H1 (cell line): ENCODE results near the gene PRLHR. TPM values are rescaled to one million over a fixed set of nuclear protein-coding genes. Genes with fewer than 3 reads are reported as not detected.

ENCODE experiments used
- CTCF ChIA-PET: fragments of 300-600 bp; sonication (Branson Sonifier 250); formaldehyde crosslinking; loops from one replicate; lab custom pipeline; 2021; ENCODE audit not compliant: partially characterized antibody; lab: Charles Lee
- POLR2A ChIA-PET: fragments of 300-600 bp; sonication (Branson Sonifier 250); formaldehyde crosslinking; loops from one replicate; lab custom pipeline; 2021; ENCODE audit warnings: inconsistent platforms; ENCODE audit not compliant: partially characterized antibody; lab: Charles Lee
- DNase-seq, 2 experiments: peaks; one replicate each; pipeline versions ENCODE4 v3.0.0 to v3.0.0-alpha.2; 2010 to 2022; ENCODE audit warnings: low spot score in 2 of 2, low read depth in 1 of 2, mixed read lengths in 1 of 2
- FAIRE-seq: peaks from 2 replicates; lab custom pipeline; 2011; peaks lifted over from hg19 to GRCh38; lab: Jason Lieb, UNC
- H2AFZ ChIP-seq: 2 replicates; pipeline ENCODE4 v1.8.1; 2012; ENCODE audit warnings: low read length, inconsistent platforms
- H2AK5ac ChIP-seq: 2 replicates; pipeline ENCODE4 v1.6.1; 2013; ENCODE audit warnings: low read depth, low read length
- H2BK120ac ChIP-seq: replicated peaks from 2 replicates; pipeline ENCODE3; 2013; ENCODE audit warnings: low read depth, low read length, inconsistent platforms
- H2BK12ac ChIP-seq: 2 replicates; pipeline ENCODE4 v1.6.1; 2013; ENCODE audit warnings: low read depth, low read length
- H2BK15ac ChIP-seq: 2 replicates; pipeline ENCODE4 v1.6.1; 2013; ENCODE audit warnings: low read length
- H2BK20ac ChIP-seq: 2 replicates; pipeline ENCODE4 v1.6.1; 2013; ENCODE audit warnings: low read length
- H2BK5ac ChIP-seq: 2 replicates; pipeline ENCODE4 v1.6.1; 2013; ENCODE audit warnings: low read depth, low read length
- H3K14ac ChIP-seq: 2 replicates; pipeline ENCODE4 v1.6.1; 2013; ENCODE audit warnings: inconsistent platforms; ENCODE audit not compliant: insufficient read length
- H3K18ac ChIP-seq: 2 replicates; pipeline ENCODE4 v1.6.1; 2013; ENCODE audit warnings: low read length; ENCODE audit errors: extremely low read depth
- H3K23ac ChIP-seq: 2 replicates; pipeline ENCODE4 v1.6.1; 2013; ENCODE audit warnings: inconsistent platforms; ENCODE audit not compliant: insufficient read length
- H3K23me2 ChIP-seq: 2 replicates; pipeline ENCODE4 v1.6.1; 2013; ENCODE audit warnings: low read depth, low read length
- H3K27ac ChIP-seq: 2 replicates; pipeline ENCODE4 v1.6.1; 2011; ENCODE audit warnings: low read depth, low read length, inconsistent platforms
- H3K27me3 ChIP-seq, 4 experiments: replicated peaks in 1 of 4; 1 replicate in 1 of 4; 2 replicates in 3 of 4; pipeline versions ENCODE4 v1.6.1 to v1.8.1; 2011 to 2013; ENCODE audit warnings: low read length in 3 of 4, mild to moderate bottlenecking in 3 of 4, inconsistent platforms in 2 of 4, mixed read lengths in 2 of 4, moderate library complexity in 1 of 4; ENCODE audit not compliant: control insufficient read depth in 3 of 4, insufficient read depth in 3 of 4; ENCODE audit errors: extremely low read depth in 1 of 4
- H3K36me3 ChIP-seq, 4 experiments: 2 replicates each; pipeline versions ENCODE4 v1.6.1 to v1.8.1; 2011 to 2013; ENCODE audit warnings: mild to moderate bottlenecking in 4 of 4, low read length in 3 of 4, moderate library complexity in 2 of 4, control low read depth in 1 of 4, inconsistent platforms in 1 of 4; ENCODE audit not compliant: insufficient read depth in 4 of 4, control insufficient read depth in 2 of 4
- H3K4ac ChIP-seq: replicated peaks from 2 replicates; pipeline ENCODE3; 2013; ENCODE audit warnings: low read length, low read depth, mixed read lengths, inconsistent platforms; ENCODE audit not compliant: insufficient read length
- H3K4me1 ChIP-seq, 4 experiments: replicated peaks in 1 of 4; 1 replicate in 1 of 4; 2 replicates in 3 of 4; pipeline versions ENCODE4 v1.6.1 to v1.8.1; 2011 to 2013; ENCODE audit warnings: low read length in 3 of 4, inconsistent platforms in 2 of 4, mixed read lengths in 1 of 4; ENCODE audit not compliant: insufficient read depth in 4 of 4, control insufficient read depth in 3 of 4
- H3K4me2 ChIP-seq, 2 experiments: 2 replicates each; pipeline versions ENCODE4 v1.6.1 to v1.8.1; 2011 to 2013; ENCODE audit warnings: low read depth in 2 of 2, low read length in 2 of 2, control low read depth in 1 of 2, inconsistent platforms in 1 of 2, mild to moderate bottlenecking in 1 of 2; ENCODE audit not compliant: insufficient read depth in 1 of 2
- H3K4me3 ChIP-seq, 4 experiments: fragments of 200-600, 300-600 bp in 1 of 4; sonication (generic), shearing (Covaris generic), sonication (Bioruptor Twin) in 1 of 4; 2 replicates each; pipeline versions ENCODE4 v1.5.1 to v1.8.1; 2011 to 2016; ENCODE audit warnings: low read length in 4 of 4, low read depth in 3 of 4, control low read depth in 2 of 4, inconsistent platforms in 2 of 4, mild to moderate bottlenecking in 2 of 4, mixed read lengths in 1 of 4, moderate library complexity in 1 of 4; ENCODE audit not compliant: insufficient read depth in 2 of 4; ENCODE audit errors: extremely low read depth in 1 of 4
- H3K56ac ChIP-seq: replicated peaks from 2 replicates; pipeline ENCODE3; 2013; ENCODE audit warnings: low read depth, mild to moderate bottlenecking, mixed read lengths, low read length, inconsistent platforms; ENCODE audit not compliant: insufficient read length
- H3K79me1 ChIP-seq: 2 replicates; pipeline ENCODE4 v1.6.1; 2013; ENCODE audit warnings: low read depth, low read length, control low read depth
- H3K79me2 ChIP-seq, 2 experiments: 2 replicates each; pipeline versions ENCODE4 v1.6.1 to v1.8.1; 2012 to 2013; ENCODE audit warnings: low read length in 2 of 2, mild to moderate bottlenecking in 2 of 2, inconsistent platforms in 1 of 2; ENCODE audit not compliant: insufficient read depth in 2 of 2, control insufficient read depth in 1 of 2
- H3K9ac ChIP-seq, 4 experiments: replicated peaks in 1 of 4; 1 replicate in 1 of 4; 2 replicates in 3 of 4; pipeline versions ENCODE4 v1.6.1 to v1.8.1; 2011 to 2013; ENCODE audit warnings: low read depth in 3 of 4, low read length in 3 of 4, control low read depth in 2 of 4, mild to moderate bottlenecking in 2 of 4, moderate library complexity in 2 of 4, inconsistent platforms in 1 of 4; ENCODE audit errors: extremely low read depth in 1 of 4
- H3K9me3 ChIP-seq, 2 experiments: 2 replicates each; pipeline versions ENCODE4 v1.6.1 to v1.8.1; 2012 to 2013; ENCODE audit warnings: mild to moderate bottlenecking in 2 of 2, moderate library complexity in 2 of 2, control low read depth in 1 of 2, inconsistent platforms in 1 of 2, low read depth in 1 of 2, low read length in 1 of 2, mixed read lengths in 1 of 2; ENCODE audit not compliant: insufficient read depth in 2 of 2
- H4K20me1 ChIP-seq, 2 experiments: replicated peaks in 1 of 2; 2 replicates each; pipeline versions ENCODE3 to v1.8.1; 2011 to 2013; ENCODE audit warnings: inconsistent platforms in 2 of 2, low read length in 2 of 2, mild to moderate bottlenecking in 1 of 2; ENCODE audit not compliant: insufficient read depth in 2 of 2, control insufficient read depth in 1 of 2
- H4K5ac ChIP-seq: 2 replicates; pipeline ENCODE4 v1.6.1; 2013; ENCODE audit warnings: low read length, low read depth, mixed read lengths, inconsistent platforms; ENCODE audit not compliant: insufficient read length
- H4K8ac ChIP-seq: 2 replicates; pipeline ENCODE4 v1.8.0; 2013; ENCODE audit warnings: mild to moderate bottlenecking, moderate library complexity, low read length, inconsistent platforms; ENCODE audit not compliant: insufficient read depth; ENCODE audit errors: extremely low read depth
- H4K91ac ChIP-seq: replicated peaks from 2 replicates; pipeline ENCODE3; 2013; ENCODE audit warnings: low read length, mixed read lengths, inconsistent platforms; ENCODE audit not compliant: insufficient read length
- BACH1 ChIP-seq: IDR thresholded peaks from 2 replicates; pipeline ENCODE4 v1.6.1; 2012; ENCODE audit warnings: low read length, improper control_type of control experiment
- EGR1 ChIP-seq: IDR thresholded peaks from 2 replicates; pipeline ENCODE4 v1.6.1; 2011; ENCODE audit warnings: low read depth, low read length, borderline replicate concordance
- EZH2 ChIP-seq: fragments of 200-600 bp; sonication (generic); IDR thresholded peaks from 2 replicates; pipeline ENCODE4 v1.7.1; 2012; ENCODE audit warnings: low read depth, mild to moderate bottlenecking, moderate library complexity, low read length, inconsistent platforms; ENCODE audit not compliant: severe bottlenecking
- MAFK ChIP-seq: IDR thresholded peaks from 2 replicates; pipeline ENCODE4 v1.6.1; 2012; ENCODE audit warnings: low read depth, mild to moderate bottlenecking, improper control_type of control experiment, low read length
- NANOG ChIP-seq: IDR thresholded peaks from 2 replicates; pipeline ENCODE4 v1.6.1; 2011; ENCODE audit warnings: low read length, low read depth, mild to moderate bottlenecking, inconsistent platforms; ENCODE audit not compliant: insufficient read depth, poor library complexity, severe bottlenecking
- PHF8 ChIP-seq: fragments of 200-600 bp; sonication (generic); conservative IDR thresholded peaks from 2 replicates; pipeline ENCODE4 v1.7.1; 2012; ENCODE audit warnings: low read depth, mild to moderate bottlenecking, inconsistent platforms, low read length, moderate library complexity
- POLR2A ChIP-seq, 2 experiments: IDR thresholded peaks; 1 replicate in 1 of 2; 2 replicates in 1 of 2; pipeline ENCODE4 v1.6.1; 2011; ENCODE audit warnings: low read depth in 2 of 2, low read length in 2 of 2, mild to moderate bottlenecking in 2 of 2; ENCODE audit errors: control extremely low read depth in 1 of 2
- SIX5 ChIP-seq: IDR thresholded peaks from 2 replicates; pipeline ENCODE4 v1.6.1; 2011; ENCODE audit warnings: mild to moderate bottlenecking, low read depth, low read length
- SP2 ChIP-seq: IDR thresholded peaks from 2 replicates; pipeline ENCODE4 v1.6.1; 2012; ENCODE audit warnings: mild to moderate bottlenecking, low read length, inconsistent platforms
- SP4 ChIP-seq: IDR thresholded peaks from 2 replicates; pipeline ENCODE4 v1.6.1; 2012; ENCODE audit warnings: low read length, inconsistent platforms
- SRF ChIP-seq: IDR thresholded peaks from 2 replicates; pipeline ENCODE4 v1.6.1; 2011; ENCODE audit warnings: mild to moderate bottlenecking, low read depth, low read length, moderate library complexity
- TAF1 ChIP-seq: IDR thresholded peaks from 2 replicates; pipeline ENCODE4 v1.6.1; 2011; ENCODE audit warnings: mild to moderate bottlenecking, low read depth, low read length
- USF2 ChIP-seq: IDR thresholded peaks from 2 replicates; pipeline ENCODE4 v1.6.1; 2011; ENCODE audit warnings: low read length, improper control_type of control experiment
- YY1 ChIP-seq: IDR thresholded peaks from 2 replicates; pipeline ENCODE4 v1.6.1; 2011; ENCODE audit warnings: low read depth, mild to moderate bottlenecking, low read length
- WGBS, 2 experiments: shearing (Covaris generic) in 1 of 2; methylation state at CpG; one replicate each; pipeline versions ENCODE4 v1.1.6 to v1.1.7; 2013 to 2015; ENCODE audit warnings: low lambda C conversion rate in 2 of 2, mixed read lengths in 2 of 2, inconsistent platforms in 1 of 2, low coverage in 1 of 2, missing lambda C conversion rate in 1 of 2; ENCODE audit not compliant: insufficient replicate concordance in 2 of 2, insufficient coverage in 1 of 2, insufficient read length in 1 of 2; ENCODE audit errors: extremely low coverage in 1 of 2, missing lambda C conversion rate in 1 of 2; 5-methylcytosine and 5-hydroxymethylcytosine counted together
- polyA plus RNA-seq, 7 experiments: library from polyadenylated mRNA; depleted of rRNA in 3 of 7; stranded (reverse) in 5 of 7; unstranded in 2 of 7; fragments of >200 nt in 5 of 7; fragments of 200-250 nt in 2 of 7; gene quantifications; 1 replicate in 5 of 7; 2 replicates in 1 of 7; 4 replicates in 1 of 7; pipeline versions ENCODE4 v1.2.1 to v1.2.3, GENCODE V29; 2011 to 2013; ENCODE audit warnings: missing spikeins in 2 of 7, mixed read lengths in 2 of 7
- total RNA-seq: library from RNA; stranded (reverse); fragmentation: NEBNext Ultra II Directional; extraction: Animal tissue kit (Norgen Biotek cat#: 25700); gene quantifications from 2 replicates; pipeline ENCODE4 v1.2.1, GENCODE V29; 2021

Gene PRLHR
- total and polyA plus RNA-seq, 2 of the 8 experiments (the other 6 are each of a cell fraction or from before 2014, with no cell fraction given) = not detected

- Histone ChIP-seq H3K79me1 (no peaks in the 10 kb centered on the region), H3K4me3 (no peak overlapping the region), H3K27ac (no peak overlapping the region), H3K23ac (no peak overlapping the region), H3K14ac (no peak overlapping the region), H2BK120ac (no peak overlapping the region), H4K91ac (no peak overlapping the region), H2BK15ac (no peak overlapping the region), H3K4ac (no peak overlapping the region), H3K23me2 (no peaks in the 10 kb centered on the region), H3K4me1 (no peaks in the 10 kb centered on the region), H3K9ac (no peak overlapping the region), H3K4me2 (no peak overlapping the region), H4K5ac (no peak overlapping the region), H3K36me3 (no peaks in the 10 kb centered on the region), H3K79me2 (no peaks in the 10 kb centered on the region), H4K20me1 (no peaks in the 10 kb centered on the region), H3K18ac (no peak overlapping the region), H3K9me3 (no peaks in the 10 kb centered on the region), H2AK5ac (no peak overlapping the region), H2AFZ (no peak overlapping the region), H2BK12ac (no peak overlapping the region), H3K56ac (no peak overlapping the region), H2BK5ac (no peak overlapping the region), H3K27me3 (peaks cover 0 to 3% (median 0%) of the 10 kb centered on the region in 4 experiments; a peak in 1 of 7 replicates), H2BK20ac (no peak overlapping the region), H4K8ac (no peak overlapping the region; the same call in 1 of the 2 replicates)
- ChIA-PET POLR2A (no interaction called here), CTCF (interaction anchor here (1.0 to 4.1 kb wide), 5 partner anchors 11 to 224 kb away, joined by 3 to 35 read pairs (median 5); no protein-coding TSS in a partner anchor)
- TF ChIP-seq TAF1 (no peak), SRF (no peak), NANOG (no peak), SP4 (no peak), EZH2 (no peak), MAFK (no peak), YY1 (no peak), POLR2A (IDR thresholded peaks at IDR 0.05; ENCODE audit: control extremely low read depth in 1 of 2, low read depth in 2 of 2, low read length in 2 of 2) (no peak), SIX5 (no peak), BACH1 (no peak), PHF8 (no peak), EGR1 (no peak), USF2 (no peak), SP2 (no peak)
- FAIRE-seq (no peak), DNase-seq (no peak)
- 92% methylated on average over 4 of the region's 4 CpGs; no CpG with 5 or more reads in 1 of the 2 experiments for WGBS, 2 experiments
These were observed 14.1 kb downstream of the PRLHR start for GRCh38 chr10:118581340-118581739.
